ENCODE measurements around the gene PARP2.

PARP2 gene

GRCh38 chr14:20343092-20343861, at the start of gene PARP2:
PARP2 (plus strand) TSS chr14:20343635; CDS start chr14:20343642, 7 bp downstream.
- no peak for TF ChIP-seq CTCF (conservative IDR thresholded peaks at IDR 0.05; ENCODE audit: control insufficient read depth, insufficient read depth, low read depth, low read length)
- peak within 1 kb of the TSS; percentile 85 for H3K4me3 ChIP-seq (ENCODE audit: control insufficient read depth, low read depth, low read length)
- peak; percentile 99 for DNase-seq (ENCODE audit: low read depth)

- no peak overlapping the region for H3K4me3 ChIP-seq (ENCODE audit: control insufficient read depth, low read depth, low read length)
- TF ChIP-seq CTCF (conservative IDR thresholded peaks at IDR 0.05; ENCODE audit: control insufficient read depth, insufficient read depth, low read depth, low read length) = no peak
- DNase-seq (ENCODE audit: low read depth) = no peak
These were observed 48.8 kb upstream of the PARP2 start for GRCh38 chr14:20294636-20295035.

GRCh38 chr14:20295067-20295466, 48.4 kb upstream of the PARP2 start:
- DNase-seq (ENCODE audit: low read depth) = no peak
- no peak for TF ChIP-seq CTCF (conservative IDR thresholded peaks at IDR 0.05; ENCODE audit: control insufficient read depth, insufficient read depth, low read depth, low read length)
- no peak overlapping the region for H3K4me3 ChIP-seq (ENCODE audit: control insufficient read depth, low read depth, low read length)

GRCh38 chr14:20302042-20302755, 41.2 kb upstream of the PARP2 start:
- no peak for TF ChIP-seq CTCF (conservative IDR thresholded peaks at IDR 0.05; ENCODE audit: control insufficient read depth, insufficient read depth, low read depth, low read length)

GRCh38 chr14:20305265-20306078, 38.0 kb upstream of the PARP2 start, which contains the start of gene TTC5:
TTC5 (minus strand) TSS chr14:20305951; CDS start chr14:20305937, 14 bp downstream.
- peak; percentile 97 for TF ChIP-seq CTCF (conservative IDR thresholded peaks at IDR 0.05; ENCODE audit: control insufficient read depth, insufficient read depth, low read depth, low read length)
- peak within 1 kb of the TSS; percentile 78 for H3K4me3 ChIP-seq (ENCODE audit: control insufficient read depth, low read depth, low read length)
- peak; percentile 90 for DNase-seq (ENCODE audit: low read depth)

More at GRCh38 chr14:20302042-20302755, 41.2 kb upstream of the PARP2 start:
- peak; percentile 35 for DNase-seq (ENCODE audit: low read depth)
- no peak overlapping the region for H3K4me3 ChIP-seq (ENCODE audit: control insufficient read depth, low read depth, low read length)

GRCh38 chr14:20306079-20306423, 37.4 kb upstream of the PARP2 start:
- TF ChIP-seq CTCF (conservative IDR thresholded peaks at IDR 0.05; ENCODE audit: control insufficient read depth, insufficient read depth, low read depth, low read length) = no peak
- DNase-seq (ENCODE audit: low read depth) = no peak
- no peak overlapping the region for H3K4me3 ChIP-seq (ENCODE audit: control insufficient read depth, low read depth, low read length)

Data from fibroblast of mammary gland (primary cell).